ENCODE data around the gene APRT. TPM values are rescaled to one million over a fixed set of nuclear protein-coding genes. Genes with fewer than 3 reads are reported as not detected.

Gene APRT
- total and polyA plus RNA-seq, 2 of the 8 experiments (the other 6 are each of a cell fraction or from before 2014, with no cell fraction given) = 221 to 267 TPM

DNA sequence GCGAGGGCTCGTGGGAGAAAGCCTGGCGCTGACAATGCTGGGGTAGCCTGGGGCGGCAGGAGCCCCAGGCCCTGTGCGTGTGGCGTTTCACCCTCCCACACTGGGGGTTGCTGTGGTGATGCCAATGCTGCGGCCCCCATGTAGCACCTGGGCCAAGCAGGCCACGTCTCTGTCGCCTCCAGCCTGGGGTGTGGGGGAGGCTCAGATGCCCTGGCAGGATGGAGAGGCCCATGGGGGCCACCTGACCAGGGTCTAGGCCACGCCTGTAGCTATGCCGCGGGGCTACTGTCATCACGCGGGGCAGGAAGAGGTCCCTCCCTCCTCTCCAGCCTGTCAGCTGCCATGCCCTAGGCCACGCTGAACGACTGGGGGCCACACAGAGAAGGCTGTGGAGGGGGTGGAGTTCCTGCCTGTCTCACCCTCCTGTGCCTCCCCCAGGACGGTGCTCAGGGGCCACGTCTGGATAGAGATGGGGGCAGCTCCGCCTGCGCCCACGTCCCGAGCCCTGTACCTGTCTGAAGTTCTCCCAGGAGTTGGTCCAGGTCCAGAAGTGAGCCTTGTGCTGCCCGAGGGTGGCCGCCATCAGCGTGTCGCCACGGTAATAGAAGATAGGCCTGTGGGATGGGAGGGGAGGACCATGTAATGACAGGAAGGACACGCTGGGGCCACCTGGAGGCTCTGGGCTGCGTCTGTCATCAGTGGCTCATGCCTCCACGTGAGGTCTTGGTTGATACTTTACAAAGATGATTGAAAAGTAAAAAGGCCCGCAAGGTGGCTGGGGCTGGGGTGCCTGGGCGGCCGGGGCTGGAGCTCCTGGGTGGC lies 12.7 kb upstream of the APRT start:
- TF ChIP-seq, protein P1, sequence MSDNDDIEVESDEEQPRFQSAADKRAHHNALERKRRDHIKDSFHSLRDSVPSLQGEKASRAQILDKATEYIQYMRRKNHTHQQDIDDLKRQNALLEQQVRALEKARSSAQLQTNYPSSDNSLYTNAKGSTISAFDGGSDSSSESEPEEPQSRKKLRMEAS (IDR thresholded peaks at IDR 0.05) = no peak
- TF ChIP-seq YY1 (IDR thresholded peaks at IDR 0.05; ENCODE audit: low read depth, low read length) (no peak), EP300 (IDR thresholded peaks at IDR 0.05; ENCODE audit: borderline replicate concordance in 1 of 2, low read depth in 2 of 2, low read length in 2 of 2) (no peak), SIRT6 (IDR thresholded peaks at IDR 0.05; ENCODE audit: low read length) (no peak), TEAD4 (IDR thresholded peaks at IDR 0.05; ENCODE audit: low read depth, low read length) (no peak), BACH1 (IDR thresholded peaks at IDR 0.05; ENCODE audit: low read length) (no peak), POLR2AphosphoS5 (IDR thresholded peaks at IDR 0.05; ENCODE audit: low read depth, low read length) (no peak), SP4 (IDR thresholded peaks at IDR 0.05; ENCODE audit: low read length) (no peak), CEBPB (IDR thresholded peaks at IDR 0.05; ENCODE audit: low read depth, low read length) (no peak)
- TF ChIP-seq, protein P2, sequence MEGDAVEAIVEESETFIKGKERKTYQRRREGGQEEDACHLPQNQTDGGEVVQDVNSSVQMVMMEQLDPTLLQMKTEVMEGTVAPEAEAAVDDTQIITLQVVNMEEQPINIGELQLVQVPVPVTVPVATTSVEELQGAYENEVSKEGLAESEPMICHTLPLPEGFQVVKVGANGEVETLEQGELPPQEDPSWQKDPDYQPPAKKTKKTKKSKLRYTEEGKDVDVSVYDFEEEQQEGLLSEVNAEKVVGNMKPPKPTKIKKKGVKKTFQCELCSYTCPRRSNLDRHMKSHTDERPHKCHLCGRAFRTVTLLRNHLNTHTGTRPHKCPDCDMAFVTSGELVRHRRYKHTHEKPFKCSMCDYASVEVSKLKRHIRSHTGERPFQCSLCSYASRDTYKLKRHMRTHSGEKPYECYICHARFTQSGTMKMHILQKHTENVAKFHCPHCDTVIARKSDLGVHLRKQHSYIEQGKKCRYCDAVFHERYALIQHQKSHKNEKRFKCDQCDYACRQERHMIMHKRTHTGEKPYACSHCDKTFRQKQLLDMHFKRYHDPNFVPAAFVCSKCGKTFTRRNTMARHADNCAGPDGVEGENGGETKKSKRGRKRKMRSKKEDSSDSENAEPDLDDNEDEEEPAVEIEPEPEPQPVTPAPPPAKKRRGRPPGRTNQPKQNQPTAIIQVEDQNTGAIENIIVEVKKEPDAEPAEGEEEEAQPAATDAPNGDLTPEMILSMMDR (IDR thresholded peaks at IDR 0.05; ENCODE audit: control extremely low read depth in 1 of 3, insufficient read depth in 1 of 3, low read depth in 1 of 3, low read length in 3 of 3) = no peak
- Histone ChIP-seq H3K27ac (ENCODE audit: low read depth, low read length) (no peak overlapping the region), H3K18ac (ENCODE audit: extremely low read depth, low read length) (no peak overlapping the region), H2BK5ac (ENCODE audit: low read depth, low read length) (no peak overlapping the region), H4K8ac (ENCODE audit: extremely low read depth, insufficient read depth, low read length) (no peak overlapping the region), H2BK20ac (ENCODE audit: low read length) (no peak overlapping the region), H4K5ac (ENCODE audit: insufficient read length, low read depth, low read length) (no peak overlapping the region), H2BK120ac (replicated peaks; ENCODE audit: low read depth, low read length) (no peak overlapping the region), H4K91ac (replicated peaks; ENCODE audit: insufficient read length, low read length) (no peak overlapping the region), H3K4me3 (ENCODE audit: extremely low read depth in 1 of 4, insufficient read depth in 2 of 4, low read depth in 3 of 4, low read length in 4 of 4) (no peak overlapping the region), H2BK15ac (ENCODE audit: low read length) (no peak overlapping the region), H2AK5ac (ENCODE audit: low read depth, low read length) (no peak overlapping the region), H3K9me3 (ENCODE audit: insufficient read depth in 2 of 2, low read depth in 1 of 2, low read length in 1 of 2) (no peaks in the 10 kb centered on the region), H3K79me1 (ENCODE audit: low read depth, low read length) (no peaks in the 10 kb centered on the region), H3K4ac (replicated peaks; ENCODE audit: insufficient read length, low read depth, low read length) (no peak overlapping the region), H3K27me3 (replicated peaks in 1 of 4; ENCODE audit: control insufficient read depth in 3 of 4, extremely low read depth in 1 of 4, insufficient read depth in 3 of 4, low read length in 3 of 4) (no peaks in the 10 kb centered on the region), H3K79me2 (ENCODE audit: control insufficient read depth in 1 of 2, insufficient read depth in 2 of 2, low read length in 2 of 2) (no peaks in the 10 kb centered on the region), H3K23me2 (ENCODE audit: low read depth, low read length) (no peaks in the 10 kb centered on the region), H3K23ac (ENCODE audit: insufficient read length) (no peak overlapping the region), H3K56ac (replicated peaks; ENCODE audit: insufficient read length, low read depth, low read length) (no peak overlapping the region), H2AFZ (ENCODE audit: low read length) (no peak overlapping the region), H3K4me2 (ENCODE audit: insufficient read depth in 1 of 2, low read depth in 2 of 2, low read length in 2 of 2) (no peak overlapping the region), H2BK12ac (ENCODE audit: low read depth, low read length) (no peak overlapping the region), H3K9ac (replicated peaks in 1 of 4; ENCODE audit: extremely low read depth in 1 of 4, low read depth in 3 of 4, low read length in 3 of 4) (no peak overlapping the region), H3K14ac (ENCODE audit: insufficient read length) (no peak overlapping the region), H4K20me1 (replicated peaks in 1 of 2; ENCODE audit: control insufficient read depth in 1 of 2, insufficient read depth in 2 of 2, low read length in 2 of 2) (peaks cover 2 to 6% of the 10 kb centered on the region in 2 experiments), H3K4me1 (replicated peaks in 1 of 4; ENCODE audit: control insufficient read depth in 3 of 4, insufficient read depth in 4 of 4, low read length in 3 of 4) (no peaks in the 10 kb centered on the region), H3K36me3 (ENCODE audit: control insufficient read depth in 2 of 4, insufficient read depth in 4 of 4, low read length in 3 of 4) (no peaks in the 10 kb centered on the region)
- FAIRE-seq = no peak
- POLR2A ChIA-PET (ENCODE audit: partially characterized antibody) = no interaction called here
- CTCF ChIA-PET (ENCODE audit: partially characterized antibody) = interaction anchor here (0.6 to 1.6 kb wide), 6 partner anchors 8 to 182 kb away, joined by 3 to 4 read pairs (median 3); no protein-coding TSS in a partner anchor
- DNase-seq (ENCODE audit: low read depth in 1 of 2, low spot score in 2 of 2) = no peak
- 91% methylated on average over 18 of the region's 33 CpGs; no CpG with 5 or more reads in 1 of the 2 experiments for WGBS, 2 experiments (ENCODE audit: extremely low coverage in 1 of 2, insufficient coverage in 1 of 2, insufficient read length in 1 of 2, insufficient replicate concordance in 2 of 2, low coverage in 1 of 2, low lambda C conversion rate in 2 of 2, missing lambda C conversion rate in 1 of 2)

All from H1 (cell line).